Subcutaneous adipose tissue (tissue), 4 donors: Measurements from ENCODE around the gene GRWD1. TPM values are rescaled to one million over a fixed set of nuclear protein-coding genes. Genes with fewer than 3 reads are reported as not detected.

Experiments
- CTCF ChIP-seq: fragments of 450-650 bp; IDR thresholded peaks from one replicate; pipeline ENCODE4 v1.5.1; 2016; ENCODE audit warnings: low read depth, mild to moderate bottlenecking, control low read depth, antibody characterized with exemption, moderate library complexity
- total RNA-seq, 4 donors: library from RNA; depleted of rRNA; stranded (reverse); fragments of >200 nt; gene quantifications; one replicate each; pipeline ENCODE4 v1.1.0, GENCODE V29; 2016

Gene GRWD1
- total RNA-seq, 4 donors from 2014 or later: 14.4 to 29.0 (median 24.9) TPM

GRCh38 chr19:48470856-48471255, 25.1 kb downstream of the GRWD1 start:
- no peak for TF ChIP-seq CTCF

GRCh38 chr19:48471836-48472235, 26.1 kb downstream of the GRWD1 start:
- TF ChIP-seq CTCF: no peak

- no peak for TF ChIP-seq CTCF
Observed at GRCh38 chr19:48473161-48473966, 27.6 kb downstream of the GRWD1 start.

- no peak for TF ChIP-seq CTCF
Observed at GRCh38 chr19:48474084-48474592, 28.4 kb downstream of the GRWD1 start.

DNA sequence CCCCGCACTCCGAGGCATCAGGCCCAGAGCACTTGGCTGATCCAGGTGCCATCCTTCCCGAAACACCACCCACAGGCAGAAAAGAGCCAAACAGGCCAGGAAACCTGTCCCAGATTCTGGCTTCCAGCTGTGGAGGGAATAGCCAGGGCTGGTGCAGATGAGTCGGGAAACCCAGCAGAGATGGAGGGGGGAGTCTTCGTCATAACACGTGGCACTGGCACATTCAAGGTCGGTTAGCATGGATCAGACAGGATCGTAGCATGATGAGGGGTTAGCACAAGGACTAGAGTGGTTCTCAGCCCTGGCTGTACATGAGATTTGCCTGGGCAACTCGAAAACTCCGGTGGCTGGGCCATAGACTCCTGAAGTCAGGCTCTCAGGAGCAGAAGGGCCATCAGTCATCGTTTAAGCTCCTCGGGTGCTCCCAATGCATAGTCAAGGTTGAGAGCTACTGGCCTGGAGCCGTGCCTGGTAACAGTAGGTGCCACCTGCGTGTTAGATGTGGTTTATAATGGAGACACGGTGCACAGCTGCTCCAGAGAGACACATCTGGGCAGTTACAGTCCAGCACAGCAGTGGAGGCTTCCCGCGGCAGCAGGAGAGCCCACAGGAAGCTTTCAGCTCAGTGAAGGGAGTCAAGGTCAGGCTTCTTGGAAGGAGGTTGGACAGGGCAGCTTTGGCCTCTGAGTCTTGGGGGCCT, 29.7 kb downstream of the GRWD1 start:
- TF ChIP-seq CTCF: no peak

DNA sequence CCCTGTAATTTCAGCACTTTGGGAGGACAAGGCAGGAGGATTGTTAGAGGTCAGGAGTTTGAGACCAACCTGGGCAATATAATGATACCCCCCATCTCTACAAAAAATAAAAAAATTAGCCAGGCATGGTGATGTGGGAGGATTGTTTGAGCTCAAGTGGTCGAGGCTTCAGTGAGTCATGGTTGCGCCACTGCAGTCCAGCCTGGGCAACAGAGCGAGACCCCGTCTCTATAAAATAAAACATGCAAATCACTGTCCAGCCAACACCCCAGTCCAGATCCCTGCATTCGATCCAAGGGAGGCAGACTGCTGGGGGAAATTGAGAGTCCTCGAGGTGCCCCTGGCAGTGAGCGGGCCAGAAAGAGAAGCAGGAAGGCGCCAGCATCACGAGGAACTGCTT, 30.4 kb downstream of the GRWD1 start:
- no peak for TF ChIP-seq CTCF

- no peak for TF ChIP-seq CTCF
Observed at GRCh38 chr19:48477067-48477685, 31.4 kb downstream of the GRWD1 start.
